Thyroid gland (tissue), 4 donors: ENCODE measurements around the gene EBF3. TPM values are rescaled to one million over a fixed set of nuclear protein-coding genes. Genes with fewer than 3 reads are reported as not detected.

ENCODE experiments used
- DNase-seq, 2 donors: peaks; one replicate each; pipeline ENCODE4 v3.0.0-alpha.2; 2019
- H3K27ac ChIP-seq, 3 donors: fragments of 200-600 bp; sonication (generic); 1 replicate in 2 of 3; 2 replicates in 1 of 3; pipeline ENCODE4 v1.5.1; 2016 to 2019; ENCODE audit warnings: mild to moderate bottlenecking in 1 of 3, moderate library complexity in 1 of 3
- H3K27me3 ChIP-seq: fragments of 200-600 bp; sonication (generic); one replicate; pipeline ENCODE4 v1.5.1; 2019
- H3K36me3 ChIP-seq, 2 donors: fragments of 200-600 bp; sonication (generic); one replicate each; pipeline ENCODE4 v1.5.1; 2016 to 2019
- H3K4me1 ChIP-seq, 2 donors: fragments of 200-600 bp; sonication (generic); one replicate each; pipeline ENCODE4 v1.5.1; 2017 to 2019
- H3K4me3 ChIP-seq, 3 donors: fragments of 200-600 bp; sonication (generic); replicated peaks in 1 of 3; 1 replicate in 2 of 3; 2 replicates in 1 of 3; pipeline ENCODE4 v1.5.1; 2016; ENCODE audit warnings: mild to moderate bottlenecking in 1 of 3
- H3K9me3 ChIP-seq: fragments of 200-600 bp; sonication (generic); one replicate; pipeline ENCODE4 v1.5.1; 2017
- CTCF ChIP-seq, 6 experiments: fragments of 200-600 bp in 3 of 6; fragments of 450-650 bp in 3 of 6; sonication (generic) in 3 of 6; IDR thresholded peaks; one replicate each; pipeline ENCODE4 v1.5.1; 2016 to 2019; ENCODE audit warnings: antibody characterized with exemption in 6 of 6, mild to moderate bottlenecking in 2 of 6, inconsistent platforms in 1 of 6, moderate library complexity in 1 of 6
- POLR2A ChIP-seq, 2 donors: fragments of 450-650 bp; IDR thresholded peaks; one replicate each; pipeline ENCODE4 v1.6.1; 2017; ENCODE audit warnings: antibody characterized with exemption in 2 of 2, mild to moderate bottlenecking in 2 of 2, moderate library complexity in 1 of 2
- WGBS, 2 donors: methylation state at CpG; one replicate each; pipeline ENCODE4 v1.1.5; 2017; 5-methylcytosine and 5-hydroxymethylcytosine counted together
- intact Hi-C: fragments of 100-400 bp; cut with DNase I; formaldehyde crosslinking; loops from one replicate; pipeline ENCODE4 v1.15.1; 2023
- total RNA-seq, 4 donors: library from RNA; depleted of rRNA; stranded (reverse); fragments of >200 nt; gene quantifications; one replicate each; pipeline ENCODE4 v1.2.3, GENCODE V29; 2016

EBF3 gene
- total RNA-seq, 4 donors from 2014 or later: 6.8 to 12.5 (median 8.8) TPM

- WGBS, 2 donors: 72 to 80% methylated on average over 6 to 9 of the region's 9 CpGs
- no peak for DNase-seq
- Histone ChIP-seq H3K4me3 (no peak overlapping the region), H3K27me3 (no peaks in the 10 kb centered on the region), H3K4me1 (no peaks in the 10 kb centered on the region), H3K9me3 (no peaks in the 10 kb centered on the region), H3K36me3 (no peaks in the 10 kb centered on the region), H3K27ac (no peak overlapping the region)
- intact Hi-C loops: no loop called here
- TF ChIP-seq POLR2A (IDR thresholded peaks at IDR 0.05) (no peak), CTCF (IDR thresholded peaks at IDR 0.05) (no peak)
Observed at GRCh38 chr10:129809431-129809830, 154.6 kb downstream of the EBF3 start.

- 80 to 83% methylated on average over 19 to 22 of the region's 26 CpGs for WGBS, 2 donors
- Histone ChIP-seq H3K27ac (no peak overlapping the region), H3K4me1 (no peaks in the 10 kb centered on the region), H3K4me3 (no peak overlapping the region), H3K9me3 (no peaks in the 10 kb centered on the region), H3K27me3 (no peaks in the 10 kb centered on the region), H3K36me3 (no peaks in the 10 kb centered on the region)
- intact Hi-C loops: no loop called here
- no peak for DNase-seq
- no peak for TF ChIP-seq CTCF (IDR thresholded peaks at IDR 0.05)
- TF ChIP-seq POLR2A (IDR thresholded peaks at IDR 0.05): no peak
Observed at GRCh38 chr10:129808092-129808983, 155.7 kb downstream of the EBF3 start.

- TF ChIP-seq POLR2A (IDR thresholded peaks at IDR 0.05): no peak
- no peak for TF ChIP-seq CTCF (IDR thresholded peaks at IDR 0.05)
- H3K4me1 ChIP-seq: no peaks in the 10 kb centered on the region
- H3K27me3 ChIP-seq: no peaks in the 10 kb centered on the region
- no peak overlapping the region for H3K4me3 ChIP-seq
- no peak overlapping the region for H3K27ac ChIP-seq
- 81 to 86% methylated on average over 7 of the region's 7 CpGs for WGBS, 2 donors
- no peak for DNase-seq
- H3K36me3 ChIP-seq: no peaks in the 10 kb centered on the region
- H3K9me3 ChIP-seq: no peaks in the 10 kb centered on the region
- intact Hi-C loops: no loop called here
Observed at GRCh38 chr10:129807211-129807610, 156.9 kb downstream of the EBF3 start.

- Histone ChIP-seq H3K27ac (no peak overlapping the region), H3K4me3 (no peak overlapping the region), H3K9me3 (no peaks in the 10 kb centered on the region), H3K36me3 (no peaks in the 10 kb centered on the region), H3K4me1 (no peaks in the 10 kb centered on the region), H3K27me3 (no peaks in the 10 kb centered on the region)
- WGBS, 2 donors: 71 to 72% methylated on average over 7 to 14 of the region's 14 CpGs
- DNase-seq: no peak
- TF ChIP-seq POLR2A (IDR thresholded peaks at IDR 0.05): no peak
- no peak for TF ChIP-seq CTCF (IDR thresholded peaks at IDR 0.05)
- intact Hi-C loops: no loop called here
Observed at GRCh38 chr10:129800796-129801340, 163.2 kb downstream of the EBF3 start.

- Histone ChIP-seq H3K4me1 (no peaks in the 10 kb centered on the region), H3K4me3 (no peak overlapping the region), H3K27me3 (no peaks in the 10 kb centered on the region), H3K9me3 (no peaks in the 10 kb centered on the region), H3K36me3 (no peaks in the 10 kb centered on the region), H3K27ac (no peak overlapping the region)
- intact Hi-C loops: no loop called here
- no peak for DNase-seq
- 53 to 94% methylated on average over 3 of the region's 3 CpGs for whole genome bisulfite sequencing, 2 donors
- no peak for TF ChIP-seq CTCF (IDR thresholded peaks at IDR 0.05)
- no peak for TF ChIP-seq POLR2A (IDR thresholded peaks at IDR 0.05)
Observed at GRCh38 chr10:129799942-129800341, 164.1 kb downstream of the EBF3 start.
